ENCODE data around the gene LDLRAD1. TPM values are rescaled to one million over a fixed set of nuclear protein-coding genes. Genes with fewer than 3 reads are reported as not detected.
"Not testable (repeated sequence)": the region's sequence is repeated elsewhere in the genome, so short reads cannot be mapped to it uniquely, and the experiment has no call there.

The LDLRAD1 gene
- total RNA-seq, 1 donor from 2014 or later: not detected

GRCh38 chr1:53971718-53972117, 46.3 kb downstream of the LDLRAD1 start:
- no peak for DNase-seq
- no peak overlapping the region for H3K27ac ChIP-seq (replicated peaks)

DNA sequence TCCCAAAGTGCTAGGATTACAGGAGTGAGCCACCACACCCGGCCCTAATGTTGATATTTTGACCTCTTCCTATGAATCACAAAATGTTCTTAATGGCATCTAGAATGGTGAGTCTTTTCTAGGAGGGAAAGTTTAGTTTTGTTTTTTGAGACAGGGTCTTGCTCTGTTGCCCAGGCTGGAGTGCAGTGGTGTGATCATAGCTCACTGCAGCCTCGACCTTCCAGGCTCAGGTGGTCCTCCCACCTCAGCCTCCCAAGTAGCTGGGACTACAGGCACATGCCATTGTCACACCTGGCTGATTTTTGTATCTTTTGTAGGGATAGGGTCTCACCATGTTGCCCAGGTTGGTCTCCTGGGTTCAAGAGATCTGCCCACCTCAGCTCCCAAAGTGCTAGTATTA, 48.7 kb downstream of the LDLRAD1 start:
- DNase-seq; H3K27ac ChIP-seq (replicated peaks); H3K9me3 ChIP-seq (replicated peaks); H3K4me3 ChIP-seq; intact Hi-C loops (cut with micrococcal nuclease); H3K4me1 ChIP-seq; H3K27me3 ChIP-seq (ENCODE audit: low read depth): not testable (repeated sequence)
- H3K36me3 ChIP-seq: peaks cover 73% of the 10 kb centered on the region

More at GRCh38 chr1:53971718-53972117, 46.3 kb downstream of the LDLRAD1 start:
- Histone ChIP-seq H3K36me3 (peaks cover 52% of the 10 kb centered on the region), H3K9me3 (replicated peaks) (no peaks in the 10 kb centered on the region), H3K27me3 (ENCODE audit: low read depth) (no peaks in the 10 kb centered on the region), H3K4me1 (no peaks in the 10 kb centered on the region), H3K4me3 (no peak overlapping the region)
- TF ChIP-seq CTCF (IDR thresholded peaks at IDR 0.05; ENCODE audit: borderline replicate concordance): no peak
- intact Hi-C loops (cut with micrococcal nuclease): no loop called here

- Histone ChIP-seq H3K9me3 (replicated peaks) (no peaks in the 10 kb centered on the region), H3K4me1 (no peaks in the 10 kb centered on the region), H3K27ac (replicated peaks) (no peak overlapping the region), H3K4me3 (no peak overlapping the region), H3K27me3 (ENCODE audit: low read depth) (no peaks in the 10 kb centered on the region), H3K36me3 (peaks cover 84% of the 10 kb centered on the region)
- no peak for TF ChIP-seq CTCF (IDR thresholded peaks at IDR 0.05; ENCODE audit: borderline replicate concordance)
- intact Hi-C loops (cut with micrococcal nuclease): no loop called here
- DNase-seq: no peak
Measured at GRCh38 chr1:53968125-53968513, 49.9 kb downstream of the LDLRAD1 start.

- no peak for DNase-seq
- no peaks in the 10 kb centered on the region for H3K27me3 ChIP-seq (ENCODE audit: low read depth)
- H3K9me3 ChIP-seq (replicated peaks): no peaks in the 10 kb centered on the region
- H3K36me3 ChIP-seq: peaks cover 89% of the 10 kb centered on the region
- no peaks in the 10 kb centered on the region for H3K4me1 ChIP-seq
- intact Hi-C loops (cut with micrococcal nuclease): no loop called here
- no peak overlapping the region for H3K4me3 ChIP-seq
- TF ChIP-seq CTCF (IDR thresholded peaks at IDR 0.05; ENCODE audit: borderline replicate concordance): no peak
- no peak overlapping the region for H3K27ac ChIP-seq (replicated peaks)
Measured at GRCh38 chr1:53967409-53968124, 50.4 kb downstream of the LDLRAD1 start.

- Histone ChIP-seq H3K9me3 (replicated peaks) (no peaks in the 10 kb centered on the region), H3K36me3 (peaks cover 93% of the 10 kb centered on the region), H3K4me1 (no peaks in the 10 kb centered on the region), H3K27me3 (ENCODE audit: low read depth) (no peaks in the 10 kb centered on the region), H3K4me3 (no peak overlapping the region), H3K27ac (replicated peaks) (no peak overlapping the region)
- intact Hi-C loops (cut with micrococcal nuclease): no loop called here
- DNase-seq: no peak
- TF ChIP-seq CTCF (IDR thresholded peaks at IDR 0.05; ENCODE audit: borderline replicate concordance): no peak
Measured at GRCh38 chr1:53966794-53967193, 51.2 kb downstream of the LDLRAD1 start.

- DNase-seq: no peak
- no peaks in the 10 kb centered on the region for H3K27me3 ChIP-seq (ENCODE audit: low read depth)
- intact Hi-C loops (cut with micrococcal nuclease): no loop called here
- no peak overlapping the region for H3K27ac ChIP-seq (replicated peaks)
- no peak for TF ChIP-seq CTCF (IDR thresholded peaks at IDR 0.05; ENCODE audit: borderline replicate concordance)
- no peaks in the 10 kb centered on the region for H3K9me3 ChIP-seq (replicated peaks)
- no peaks in the 10 kb centered on the region for H3K4me1 ChIP-seq
- peaks cover 89% of the 10 kb centered on the region for H3K36me3 ChIP-seq
- no peak overlapping the region for H3K4me3 ChIP-seq
Measured at GRCh38 chr1:53964109-53964508, 53.9 kb downstream of the LDLRAD1 start.
